Muscle layer of colon (tissue), 2 donors: ENCODE results near the gene UBE2L3.

Experiments
- H3K27ac ChIP-seq: one replicate; pipeline ENCODE4 v1.7.0; 2013; ENCODE audit warnings: low read depth, mild to moderate bottlenecking, low read length, moderate library complexity
- H3K27me3 ChIP-seq, 2 donors: one replicate each; pipeline ENCODE4 v1.7.0; 2013; ENCODE audit warnings: low read length in 2 of 2, mild to moderate bottlenecking in 2 of 2; ENCODE audit not compliant: insufficient read depth in 2 of 2, control insufficient read depth in 1 of 2
- H3K36me3 ChIP-seq: one replicate; pipeline ENCODE4 v1.7.0; 2013; ENCODE audit warnings: mild to moderate bottlenecking, low read length; ENCODE audit not compliant: insufficient read depth
- H3K4me1 ChIP-seq: one replicate; pipeline ENCODE4 v1.7.0; 2013; ENCODE audit warnings: mild to moderate bottlenecking, low read length; ENCODE audit not compliant: insufficient read depth
- H3K4me3 ChIP-seq, 2 donors: one replicate each; pipeline ENCODE4 v1.7.0; 2013; ENCODE audit warnings: low read length in 2 of 2, low read depth in 1 of 2, mild to moderate bottlenecking in 1 of 2, moderate library complexity in 1 of 2
- H3K9ac ChIP-seq: one replicate; pipeline ENCODE4 v1.7.0; 2013; ENCODE audit warnings: low read length
- H3K9me3 ChIP-seq: one replicate; pipeline ENCODE4 v1.7.0; 2013; ENCODE audit warnings: mild to moderate bottlenecking, low read length
- donor health status: abdominal sarcoma.
- donor health status: Adenocarcinoma of cecum.

Gene UBE2L3

GRCh38 chr22:21624880-21625791 lies 57.6 kb downstream of the UBE2L3 start:
- Histone ChIP-seq H3K9ac (no peak overlapping the region), H3K27me3 (no peaks in the 10 kb centered on the region), H3K36me3 (peaks cover 4% of the 10 kb centered on the region), H3K9me3 (no peaks in the 10 kb centered on the region), H3K4me3 (no peak overlapping the region), H3K4me1 (peaks cover 27% of the 10 kb centered on the region), H3K27ac (no peak overlapping the region)

- no peak overlapping the region for H3K27ac ChIP-seq
- H3K4me1 ChIP-seq, result peaks cover 28% of the 10 kb centered on the region
- no peaks in the 10 kb centered on the region for H3K27me3 ChIP-seq
- H3K9me3 ChIP-seq, result no peaks in the 10 kb centered on the region
- H3K4me3 ChIP-seq, result no peak overlapping the region
- H3K9ac ChIP-seq, result no peak overlapping the region
- peaks cover 4% of the 10 kb centered on the region for H3K36me3 ChIP-seq
Measured at GRCh38 chr22:21626073-21626734, 58.7 kb downstream of the UBE2L3 start.

- Histone ChIP-seq H3K4me3 (no peak overlapping the region), H3K27ac (no peak overlapping the region), H3K36me3 (peaks cover 4% of the 10 kb centered on the region), H3K4me1 (peaks cover 28% of the 10 kb centered on the region), H3K9me3 (no peaks in the 10 kb centered on the region), H3K27me3 (no peaks in the 10 kb centered on the region), H3K9ac (no peak overlapping the region)
Measured at GRCh38 chr22:21626735-21627469, 59.4 kb downstream of the UBE2L3 start.

- H3K9ac ChIP-seq, result no peak overlapping the region
- no peaks in the 10 kb centered on the region for H3K9me3 ChIP-seq
- H3K36me3 ChIP-seq, result no peaks in the 10 kb centered on the region
- H3K4me1 ChIP-seq, result peaks cover 22% of the 10 kb centered on the region
- H3K27ac ChIP-seq, result no peak overlapping the region
- H3K4me3 ChIP-seq, result peak overlapping the region; percentile 65 to 81
- H3K27me3 ChIP-seq, result no peaks in the 10 kb centered on the region
Measured at GRCh38 chr22:21628386-21629254, 61.1 kb downstream of the UBE2L3 start.

- Histone ChIP-seq H3K9me3 (no peaks in the 10 kb centered on the region), H3K36me3 (no peaks in the 10 kb centered on the region), H3K27ac (peak within 1 kb of the TSS; percentile 64), H3K27me3 (no peaks in the 10 kb centered on the region), H3K9ac (no peak within 1 kb of the TSS), H3K4me3 (peak within 1 kb of the TSS; percentile 65 to 81), H3K4me1 (peaks cover 13% of the 10 kb centered on the region)
Measured at GRCh38 chr22:21629255-21630149, 62.0 kb downstream of the UBE2L3 start, which contains the start of gene YDJC. YDJC (minus strand) TSS chr22:21630022; CDS start chr22:21630014, 8 bp downstream.

GRCh38 chr22:21631025-21631424 lies 63.5 kb downstream of the UBE2L3 start:
- no peak overlapping the region for H3K27ac ChIP-seq
- no peak overlapping the region for H3K4me3 ChIP-seq
- no peak overlapping the region for H3K9ac ChIP-seq
- H3K4me1 ChIP-seq, result peaks cover 8% of the 10 kb centered on the region
- H3K36me3 ChIP-seq, result no peaks in the 10 kb centered on the region
- no peaks in the 10 kb centered on the region for H3K27me3 ChIP-seq
- H3K9me3 ChIP-seq, result no peaks in the 10 kb centered on the region

GRCh38 chr22:21632237-21632895 lies 64.9 kb downstream of the UBE2L3 start, which contains the start of gene CCDC116:
CCDC116 (plus strand) TSS chr22:21632760; CDS start chr22:21633182, 422 bp downstream.
- no peaks in the 10 kb centered on the region for H3K36me3 ChIP-seq
- H3K4me3 ChIP-seq, result no peak within 1 kb of the TSS
- no peak within 1 kb of the TSS for H3K9ac ChIP-seq
- H3K27ac ChIP-seq, result no peak within 1 kb of the TSS
- peaks cover 8% of the 10 kb centered on the region for H3K4me1 ChIP-seq
- H3K27me3 ChIP-seq, result no peaks in the 10 kb centered on the region
- H3K9me3 ChIP-seq, result no peaks in the 10 kb centered on the region

GRCh38 chr22:21632931-21633330 lies 65.4 kb downstream of the UBE2L3 start:
- Histone ChIP-seq H3K9me3 (no peaks in the 10 kb centered on the region), H3K4me1 (peaks cover 8% of the 10 kb centered on the region), H3K36me3 (no peaks in the 10 kb centered on the region), H3K27ac (no peak overlapping the region), H3K4me3 (no peak overlapping the region), H3K9ac (no peak overlapping the region), H3K27me3 (no peaks in the 10 kb centered on the region)

- Histone ChIP-seq H3K27me3 (no peaks in the 10 kb centered on the region), H3K9me3 (no peaks in the 10 kb centered on the region), H3K36me3 (no peaks in the 10 kb centered on the region), H3K9ac (no peak overlapping the region), H3K4me1 (peaks cover 8% of the 10 kb centered on the region), H3K27ac (no peak overlapping the region), H3K4me3 (no peak overlapping the region)
Measured at GRCh38 chr22:21633481-21633880, 66.0 kb downstream of the UBE2L3 start.
